HEK293T (cell line): Measurements from ENCODE around the gene SNRK.

ENCODE experiments used
- ARNT ChIP-seq: fragments of 450-650 bp; IDR thresholded peaks from 2 replicates; pipeline ENCODE4 v1.6.1; 2017; ENCODE audit warnings: mild to moderate bottlenecking
- BHLHE40 ChIP-seq: fragments of 450-650 bp; IDR thresholded peaks from 2 replicates; pipeline ENCODE4 v1.6.1; 2016; ENCODE audit warnings: mild to moderate bottlenecking, moderate library complexity, borderline replicate concordance
- CTBP1 ChIP-seq: fragments of 450-650 bp; IDR thresholded peaks from 2 replicates; pipeline ENCODE4 v1.6.1; 2016; ENCODE audit warnings: borderline replicate concordance
- ELF4 ChIP-seq: fragments of 450-650 bp; IDR thresholded peaks from 2 replicates; pipeline ENCODE4 v1.6.1; 2017; ENCODE audit warnings: antibody characterized with exemption
- FOXA1 ChIP-seq: fragments of 450-650 bp; IDR thresholded peaks from 2 replicates; pipeline ENCODE4 v1.6.1; 2016; ENCODE audit warnings: mild to moderate bottlenecking
- HDGF ChIP-seq: fragments of 450-650 bp; IDR thresholded peaks from 2 replicates; pipeline ENCODE4 v1.6.1; 2017; ENCODE audit warnings: antibody characterized with exemption, borderline replicate concordance
- SP1 ChIP-seq: fragments of 450-650 bp; IDR thresholded peaks from 2 replicates; pipeline ENCODE4 v1.6.1; 2017
- SUZ12 ChIP-seq: fragments of 450-650 bp; IDR thresholded peaks from 2 replicates; pipeline ENCODE4 v1.6.1; 2016; ENCODE audit warnings: mild to moderate bottlenecking
- ZNF384 ChIP-seq: fragments of 450-650 bp; IDR thresholded peaks from 2 replicates; pipeline ENCODE4 v1.6.1; 2016

GRCh38 chr3:43361077-43361476, 74.7 kb downstream of the SNRK start:
- no peak for TF ChIP-seq BHLHE40
- no peak for TF ChIP-seq CTBP1
- no peak for TF ChIP-seq ELF4
- TF ChIP-seq SP1, result no peak
- TF ChIP-seq ARNT, result no peak
- TF ChIP-seq HDGF, result no peak
- no peak for TF ChIP-seq SUZ12
- no peak for TF ChIP-seq FOXA1
- no peak for TF ChIP-seq ZNF384
